ENCODE results near the gene HIPK1.

DNA sequence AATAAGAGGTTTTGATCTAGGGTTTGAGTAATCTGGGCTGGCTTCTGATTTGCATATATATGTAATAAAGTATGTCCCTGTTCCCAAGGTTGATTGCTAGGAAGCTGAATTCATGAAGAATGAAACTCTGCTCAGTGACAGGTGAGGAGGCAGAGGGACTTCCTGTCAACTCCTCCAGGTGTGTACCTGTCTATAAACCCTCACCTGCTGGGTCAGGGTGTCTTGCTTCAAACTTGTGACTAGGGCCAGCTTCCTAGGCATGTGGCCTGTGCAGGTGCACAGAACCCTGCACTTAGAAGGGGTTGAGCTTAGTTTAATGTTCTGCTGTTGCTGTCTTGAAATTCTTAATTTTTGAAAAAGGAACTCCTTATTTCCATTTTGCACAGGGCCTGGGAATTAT, 71.3 kb downstream of the HIPK1 start:
- TF ChIP-seq FOXP1 (CRISPR knock-in tag; IDR thresholded peaks at IDR 0.05; ENCODE audit: borderline replicate concordance) (no peak), ZBTB21 (CRISPR knock-in tag; IDR thresholded peaks at IDR 0.05; ENCODE audit: borderline replicate concordance) (no peak), TEAD1 (CRISPR knock-in tag; IDR thresholded peaks at IDR 0.05) (no peak), JUN (CRISPR knock-in tag; IDR thresholded peaks at IDR 0.05) (no peak), SP1 (CRISPR knock-in tag; conservative IDR thresholded peaks at IDR 0.05) (no peak), FOXJ3 (CRISPR knock-in tag; IDR thresholded peaks at IDR 0.05; ENCODE audit: borderline replicate concordance) (no peak), MYBL2 (CRISPR knock-in tag; IDR thresholded peaks at IDR 0.05) (no peak), ZNF512 (CRISPR knock-in tag; IDR thresholded peaks at IDR 0.05; ENCODE audit: borderline replicate concordance) (no peak), NR2C2 (CRISPR knock-in tag; IDR thresholded peaks at IDR 0.05) (no peak)
- TF ChIP-seq, protein P1, sequence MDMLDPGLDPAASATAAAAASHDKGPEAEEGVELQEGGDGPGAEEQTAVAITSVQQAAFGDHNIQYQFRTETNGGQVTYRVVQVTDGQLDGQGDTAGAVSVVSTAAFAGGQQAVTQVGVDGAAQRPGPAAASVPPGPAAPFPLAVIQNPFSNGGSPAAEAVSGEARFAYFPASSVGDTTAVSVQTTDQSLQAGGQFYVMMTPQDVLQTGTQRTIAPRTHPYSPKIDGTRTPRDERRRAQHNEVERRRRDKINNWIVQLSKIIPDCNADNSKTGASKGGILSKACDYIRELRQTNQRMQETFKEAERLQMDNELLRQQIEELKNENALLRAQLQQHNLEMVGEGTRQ (CRISPR knock-in tag; IDR thresholded peaks at IDR 0.05), result no peak
- TF ChIP-seq, protein P2, sequence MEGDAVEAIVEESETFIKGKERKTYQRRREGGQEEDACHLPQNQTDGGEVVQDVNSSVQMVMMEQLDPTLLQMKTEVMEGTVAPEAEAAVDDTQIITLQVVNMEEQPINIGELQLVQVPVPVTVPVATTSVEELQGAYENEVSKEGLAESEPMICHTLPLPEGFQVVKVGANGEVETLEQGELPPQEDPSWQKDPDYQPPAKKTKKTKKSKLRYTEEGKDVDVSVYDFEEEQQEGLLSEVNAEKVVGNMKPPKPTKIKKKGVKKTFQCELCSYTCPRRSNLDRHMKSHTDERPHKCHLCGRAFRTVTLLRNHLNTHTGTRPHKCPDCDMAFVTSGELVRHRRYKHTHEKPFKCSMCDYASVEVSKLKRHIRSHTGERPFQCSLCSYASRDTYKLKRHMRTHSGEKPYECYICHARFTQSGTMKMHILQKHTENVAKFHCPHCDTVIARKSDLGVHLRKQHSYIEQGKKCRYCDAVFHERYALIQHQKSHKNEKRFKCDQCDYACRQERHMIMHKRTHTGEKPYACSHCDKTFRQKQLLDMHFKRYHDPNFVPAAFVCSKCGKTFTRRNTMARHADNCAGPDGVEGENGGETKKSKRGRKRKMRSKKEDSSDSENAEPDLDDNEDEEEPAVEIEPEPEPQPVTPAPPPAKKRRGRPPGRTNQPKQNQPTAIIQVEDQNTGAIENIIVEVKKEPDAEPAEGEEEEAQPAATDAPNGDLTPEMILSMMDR (IDR thresholded peaks at IDR 0.05), result no peak
- TF ChIP-seq, protein P3, sequence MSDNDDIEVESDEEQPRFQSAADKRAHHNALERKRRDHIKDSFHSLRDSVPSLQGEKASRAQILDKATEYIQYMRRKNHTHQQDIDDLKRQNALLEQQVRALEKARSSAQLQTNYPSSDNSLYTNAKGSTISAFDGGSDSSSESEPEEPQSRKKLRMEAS (CRISPR knock-in tag; IDR thresholded peaks at IDR 0.05), result no peak
- TF ChIP-seq, protein P4, sequence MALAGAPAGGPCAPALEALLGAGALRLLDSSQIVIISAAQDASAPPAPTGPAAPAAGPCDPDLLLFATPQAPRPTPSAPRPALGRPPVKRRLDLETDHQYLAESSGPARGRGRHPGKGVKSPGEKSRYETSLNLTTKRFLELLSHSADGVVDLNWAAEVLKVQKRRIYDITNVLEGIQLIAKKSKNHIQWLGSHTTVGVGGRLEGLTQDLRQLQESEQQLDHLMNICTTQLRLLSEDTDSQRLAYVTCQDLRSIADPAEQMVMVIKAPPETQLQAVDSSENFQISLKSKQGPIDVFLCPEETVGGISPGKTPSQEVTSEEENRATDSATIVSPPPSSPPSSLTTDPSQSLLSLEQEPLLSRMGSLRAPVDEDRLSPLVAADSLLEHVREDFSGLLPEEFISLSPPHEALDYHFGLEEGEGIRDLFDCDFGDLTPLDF (CRISPR knock-in tag; IDR thresholded peaks at IDR 0.05), result no peak

All from WTC11 (cell line).